GM19099 (cell line): ENCODE data around the gene PPEF1.

Source experiments
- POLR2A ChIP-seq: IDR thresholded peaks from 3 replicates; pipeline ENCODE4 v1.6.1; 2011; ENCODE audit warnings: low read depth; ENCODE audit not compliant: insufficient read length; ENCODE audit errors: extremely low read depth

Gene PPEF1

GRCh38 chrX:18707426-18708049, at the start of gene PPEF1:
Gene PPEF1, plus strand, starts transcription at chrX:18707645. Its CDS starts 136 bp downstream, at chrX:18707781.
- TF ChIP-seq POLR2A: no peak

GRCh38 chrX:18661273-18661672, 46.2 kb upstream of the PPEF1 start:
- no peak for TF ChIP-seq POLR2A

- TF ChIP-seq POLR2A: no peak
These were observed 42.5 kb upstream of the PPEF1 start for GRCh38 chrX:18664947-18665346.

GRCh38 chrX:18666614-18667013, 40.8 kb upstream of the PPEF1 start:
- TF ChIP-seq POLR2A: no peak

- TF ChIP-seq POLR2A: no peak
These were observed 39.2 kb upstream of the PPEF1 start for GRCh38 chrX:18668071-18668835.

GRCh38 chrX:18672008-18672407, 35.4 kb upstream of the PPEF1 start, which contains the start of gene RS1:
Gene RS1, minus strand, starts transcription at chrX:18672108. Its CDS starts 40 bp downstream, at chrX:18672068.
- no peak for TF ChIP-seq POLR2A

- TF ChIP-seq POLR2A: no peak
These were observed 33.0 kb upstream of the PPEF1 start for GRCh38 chrX:18674417-18674787.

- peak; percentile 33 for TF ChIP-seq POLR2A
These were observed 32.4 kb upstream of the PPEF1 start for GRCh38 chrX:18674788-18675735.

- TF ChIP-seq POLR2A: no peak
These were observed 31.4 kb upstream of the PPEF1 start for GRCh38 chrX:18676050-18676449.

- no peak for TF ChIP-seq POLR2A
These were observed 31.0 kb upstream of the PPEF1 start for GRCh38 chrX:18676470-18676869.

- TF ChIP-seq POLR2A: no peak
These were observed 30.1 kb upstream of the PPEF1 start for GRCh38 chrX:18677161-18677869.

- no peak for TF ChIP-seq POLR2A
These were observed 25.4 kb upstream of the PPEF1 start for GRCh38 chrX:18681996-18682395.

GRCh38 chrX:18682979-18683387, 24.5 kb upstream of the PPEF1 start:
- no peak for TF ChIP-seq POLR2A

GRCh38 chrX:18687856-18688495, 19.5 kb upstream of the PPEF1 start:
- no peak for TF ChIP-seq POLR2A
